ENCODE measurements around the gene DYNLL2.

DYNLL2 gene

GRCh38 chr17:58052407-58052806, 30.8 kb upstream of the DYNLL2 start:
- Histone ChIP-seq H3K23ac (ENCODE audit: low read depth, low read length, poor library complexity) (no peak overlapping the region), H3K9me3 (replicated peaks in 1 of 2; ENCODE audit: control insufficient read depth in 2 of 2, insufficient read depth in 1 of 2, low read depth in 1 of 2, low read length in 2 of 2) (no peaks in the 10 kb centered on the region), H2BK15ac (ENCODE audit: low read length) (no peak overlapping the region), H3K4me3 (ENCODE audit: low read length in 2 of 2) (no peak overlapping the region), H2BK5ac (ENCODE audit: low read length) (no peak overlapping the region), H3K36me3 (replicated peaks in 1 of 2; ENCODE audit: control insufficient read depth in 2 of 2, insufficient read depth in 2 of 2, low read length in 2 of 2) (no peaks in the 10 kb centered on the region), H3K79me1 (ENCODE audit: low read depth, low read length) (no peaks in the 10 kb centered on the region), H3K18ac (ENCODE audit: low read length) (no peak overlapping the region), H2AFZ (ENCODE audit: low read length) (no peak overlapping the region), H4K8ac (ENCODE audit: low read depth, low read length) (no peak overlapping the region), H3K4ac (ENCODE audit: low read length) (no peak overlapping the region), H2AK5ac (ENCODE audit: low read depth, low read length) (no peak overlapping the region), H3K4me1 (ENCODE audit: control insufficient read depth in 2 of 2, insufficient read depth in 1 of 2, low read depth in 1 of 2, low read length in 2 of 2) (peaks cover 0 to 3% of the 10 kb centered on the region in 2 donors), H3K9ac (ENCODE audit: low read depth, low read length, poor library complexity) (no peak overlapping the region), H3K4me2 (ENCODE audit: insufficient read depth, low read length, poor library complexity, severe bottlenecking) (no peak overlapping the region), H3K27ac (replicated peaks; ENCODE audit: low read length) (no peak overlapping the region), H3K27me3 (ENCODE audit: control insufficient read depth in 3 of 3, insufficient read depth in 3 of 3, low read depth in 1 of 3, low read length in 3 of 3) (peaks cover 0 to 59% (median 0%) of the 10 kb centered on the region in 3 experiments), H3K14ac (ENCODE audit: low read length) (no peak overlapping the region), H2BK120ac (ENCODE audit: low read depth, low read length) (no peak overlapping the region), H2BK12ac (ENCODE audit: low read length) (no peak overlapping the region), H4K91ac (ENCODE audit: low read depth, low read length, poor library complexity) (no peak overlapping the region)
- no peak for DNase-seq (ENCODE audit: low spot score)
- no CpG with 5 or more reads among the region's 1 CpG for WGBS, 2 donors (ENCODE audit: extremely low coverage in 2 of 2, insufficient read length in 2 of 2, insufficient replicate concordance in 1 of 2)

- H2BK120ac ChIP-seq (ENCODE audit: low read depth, low read length) = no peak overlapping the region
- no peak overlapping the region for H2AK5ac ChIP-seq (ENCODE audit: low read depth, low read length)
- no peaks in the 10 kb centered on the region for H3K9me3 ChIP-seq (replicated peaks in 1 of 2; ENCODE audit: control insufficient read depth in 2 of 2, insufficient read depth in 1 of 2, low read depth in 1 of 2, low read length in 2 of 2)
- no peak overlapping the region for H2BK5ac ChIP-seq (ENCODE audit: low read length)
- H2BK12ac ChIP-seq (ENCODE audit: low read length) = no peak overlapping the region
- peaks cover 0 to 3% of the 10 kb centered on the region in 2 donors for H3K4me1 ChIP-seq (ENCODE audit: control insufficient read depth in 2 of 2, insufficient read depth in 1 of 2, low read depth in 1 of 2, low read length in 2 of 2)
- no peak overlapping the region for H3K9ac ChIP-seq (ENCODE audit: low read depth, low read length, poor library complexity)
- H3K27me3 ChIP-seq (ENCODE audit: control insufficient read depth in 3 of 3, insufficient read depth in 3 of 3, low read depth in 1 of 3, low read length in 3 of 3) = peaks cover 0 to 58% (median 0%) of the 10 kb centered on the region in 3 experiments
- no peak overlapping the region for H3K14ac ChIP-seq (ENCODE audit: low read length)
- no peaks in the 10 kb centered on the region for H3K79me1 ChIP-seq (ENCODE audit: low read depth, low read length)
- H3K4me2 ChIP-seq (ENCODE audit: insufficient read depth, low read length, poor library complexity, severe bottlenecking) = no peak overlapping the region
- no peak overlapping the region for H3K27ac ChIP-seq (replicated peaks; ENCODE audit: low read length)
- H2AFZ ChIP-seq (ENCODE audit: low read length) = no peak overlapping the region
- no CpG with 5 or more reads among the region's 8 CpGs for WGBS, 2 donors (ENCODE audit: extremely low coverage in 2 of 2, insufficient read length in 2 of 2, insufficient replicate concordance in 1 of 2)
- H4K8ac ChIP-seq (ENCODE audit: low read depth, low read length) = no peak overlapping the region
- H3K23ac ChIP-seq (ENCODE audit: low read depth, low read length, poor library complexity) = no peak overlapping the region
- H3K4me3 ChIP-seq (ENCODE audit: low read length in 2 of 2) = no peak overlapping the region
- H3K36me3 ChIP-seq (replicated peaks in 1 of 2; ENCODE audit: control insufficient read depth in 2 of 2, insufficient read depth in 2 of 2, low read length in 2 of 2) = no peaks in the 10 kb centered on the region
- H3K4ac ChIP-seq (ENCODE audit: low read length) = no peak overlapping the region
- DNase-seq (ENCODE audit: low spot score) = no peak
- no peak overlapping the region for H4K91ac ChIP-seq (ENCODE audit: low read depth, low read length, poor library complexity)
- H3K18ac ChIP-seq (ENCODE audit: low read length) = no peak overlapping the region
- H2BK15ac ChIP-seq (ENCODE audit: low read length) = no peak overlapping the region
These were observed 30.1 kb upstream of the DYNLL2 start for GRCh38 chr17:58052945-58053715.

- DNase-seq (ENCODE audit: low spot score) = no peak
- Histone ChIP-seq H3K27me3 (ENCODE audit: control insufficient read depth in 3 of 3, insufficient read depth in 3 of 3, low read depth in 1 of 3, low read length in 3 of 3) (peaks cover 0 to 65% (median 0%) of the 10 kb centered on the region in 3 experiments), H3K4me2 (ENCODE audit: insufficient read depth, low read length, poor library complexity, severe bottlenecking) (no peak overlapping the region), H3K9ac (ENCODE audit: low read depth, low read length, poor library complexity) (no peak overlapping the region), H2BK5ac (ENCODE audit: low read length) (no peak overlapping the region), H2BK120ac (ENCODE audit: low read depth, low read length) (no peak overlapping the region), H3K36me3 (replicated peaks in 1 of 2; ENCODE audit: control insufficient read depth in 2 of 2, insufficient read depth in 2 of 2, low read length in 2 of 2) (no peaks in the 10 kb centered on the region), H4K91ac (ENCODE audit: low read depth, low read length, poor library complexity) (no peak overlapping the region), H3K4ac (ENCODE audit: low read length) (no peak overlapping the region), H2AFZ (ENCODE audit: low read length) (no peak overlapping the region), H3K79me1 (ENCODE audit: low read depth, low read length) (no peaks in the 10 kb centered on the region), H3K4me1 (ENCODE audit: control insufficient read depth in 2 of 2, insufficient read depth in 1 of 2, low read depth in 1 of 2, low read length in 2 of 2) (peaks cover 0 to 3% of the 10 kb centered on the region in 2 donors), H3K9me3 (replicated peaks in 1 of 2; ENCODE audit: control insufficient read depth in 2 of 2, insufficient read depth in 1 of 2, low read depth in 1 of 2, low read length in 2 of 2) (no peaks in the 10 kb centered on the region), H3K23ac (ENCODE audit: low read depth, low read length, poor library complexity) (no peak overlapping the region), H4K8ac (ENCODE audit: low read depth, low read length) (no peak overlapping the region), H3K4me3 (ENCODE audit: low read length in 2 of 2) (no peak overlapping the region), H2AK5ac (ENCODE audit: low read depth, low read length) (no peak overlapping the region), H3K18ac (ENCODE audit: low read length) (no peak overlapping the region), H2BK15ac (ENCODE audit: low read length) (no peak overlapping the region), H3K27ac (replicated peaks; ENCODE audit: low read length) (no peak overlapping the region), H2BK12ac (ENCODE audit: low read length) (no peak overlapping the region), H3K14ac (ENCODE audit: low read length) (no peak overlapping the region)
- no CpG with 5 or more reads among the region's 6 CpGs for WGBS, 2 donors (ENCODE audit: extremely low coverage in 2 of 2, insufficient read length in 2 of 2, insufficient replicate concordance in 1 of 2)
These were observed 28.6 kb upstream of the DYNLL2 start for GRCh38 chr17:58054641-58055040.

GRCh38 chr17:58056476-58056875, 26.7 kb upstream of the DYNLL2 start:
- H4K8ac ChIP-seq (ENCODE audit: low read depth, low read length) = no peak overlapping the region
- no peak overlapping the region for H3K4ac ChIP-seq (ENCODE audit: low read length)

More at GRCh38 chr17:58056476-58056875, 26.7 kb upstream of the DYNLL2 start:
- Histone ChIP-seq H2BK15ac (ENCODE audit: low read length) (no peak overlapping the region), H2AK5ac (ENCODE audit: low read depth, low read length) (no peak overlapping the region), H4K91ac (ENCODE audit: low read depth, low read length, poor library complexity) (no peak overlapping the region), H3K18ac (ENCODE audit: low read length) (no peak overlapping the region), H3K4me1 (ENCODE audit: control insufficient read depth in 2 of 2, insufficient read depth in 1 of 2, low read depth in 1 of 2, low read length in 2 of 2) (peaks cover 0 to 7% of the 10 kb centered on the region in 2 donors), H3K27ac (replicated peaks; ENCODE audit: low read length) (no peak overlapping the region), H3K9me3 (replicated peaks in 1 of 2; ENCODE audit: control insufficient read depth in 2 of 2, insufficient read depth in 1 of 2, low read depth in 1 of 2, low read length in 2 of 2) (no peaks in the 10 kb centered on the region), H3K4me2 (ENCODE audit: insufficient read depth, low read length, poor library complexity, severe bottlenecking) (no peak overlapping the region), H3K9ac (ENCODE audit: low read depth, low read length, poor library complexity) (no peak overlapping the region), H2BK120ac (ENCODE audit: low read depth, low read length) (no peak overlapping the region), H2AFZ (ENCODE audit: low read length) (no peak overlapping the region), H2BK12ac (ENCODE audit: low read length) (no peak overlapping the region), H3K79me1 (ENCODE audit: low read depth, low read length) (no peaks in the 10 kb centered on the region), H3K27me3 (ENCODE audit: control insufficient read depth in 3 of 3, insufficient read depth in 3 of 3, low read depth in 1 of 3, low read length in 3 of 3) (peaks cover 0 to 77% (median 0%) of the 10 kb centered on the region in 3 experiments), H3K36me3 (replicated peaks in 1 of 2; ENCODE audit: control insufficient read depth in 2 of 2, insufficient read depth in 2 of 2, low read length in 2 of 2) (no peaks in the 10 kb centered on the region), H2BK5ac (ENCODE audit: low read length) (no peak overlapping the region), H3K14ac (ENCODE audit: low read length) (no peak overlapping the region), H3K4me3 (ENCODE audit: low read length in 2 of 2) (no peak overlapping the region), H3K23ac (ENCODE audit: low read depth, low read length, poor library complexity) (no peak overlapping the region)
- DNase-seq (ENCODE audit: low spot score) = no peak
